Left renal pelvis (tissue), 4 donors: Measurements from ENCODE around the gene RND2. TPM values are rescaled to one million over a fixed set of nuclear protein-coding genes. Genes with fewer than 3 reads are reported as not detected.

Experiments used
- DNase-seq, 4 donors: peaks; one replicate each; pipeline ENCODE4 v3.0.0-alpha.2; 2013; ENCODE audit warnings: low read depth in 4 of 4, low spot score in 3 of 4
- polyA plus RNA-seq, 4 donors: library from polyadenylated mRNA; unstranded; fragments of 120-200 nt; gene quantifications; one replicate each; pipeline ENCODE4 v1.2.1, GENCODE V29; 2013; ENCODE audit not compliant: insufficient read length in 4 of 4

RND2 gene
- polyA plus RNA-seq, 4 donors: 2.2 to 3.7 (median 3.2) TPM

GRCh38 chr17:43069368-43069898 is 44.4 kb downstream of the RND2 start:
- DNase-seq: no peak

DNA sequence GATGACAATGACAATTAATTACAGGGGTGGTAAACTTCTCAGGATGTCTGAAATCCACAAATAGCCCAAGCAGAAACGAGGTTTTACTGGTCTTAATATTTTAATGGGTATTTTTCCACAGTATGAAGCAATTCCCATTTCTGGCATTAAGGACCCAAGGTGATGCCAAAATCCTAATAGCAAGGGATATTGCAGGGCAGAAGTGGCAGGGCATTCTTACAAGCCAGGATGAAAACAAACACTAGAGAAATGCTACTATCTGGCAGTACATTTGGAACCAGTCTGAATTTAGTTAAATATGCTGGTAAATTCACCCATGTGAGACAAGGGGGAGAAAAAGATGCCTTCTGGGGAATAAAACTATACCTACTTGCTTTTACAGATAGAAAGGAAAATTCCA is 45.2 kb downstream of the RND2 start:
- no peak for DNase-seq

DNA sequence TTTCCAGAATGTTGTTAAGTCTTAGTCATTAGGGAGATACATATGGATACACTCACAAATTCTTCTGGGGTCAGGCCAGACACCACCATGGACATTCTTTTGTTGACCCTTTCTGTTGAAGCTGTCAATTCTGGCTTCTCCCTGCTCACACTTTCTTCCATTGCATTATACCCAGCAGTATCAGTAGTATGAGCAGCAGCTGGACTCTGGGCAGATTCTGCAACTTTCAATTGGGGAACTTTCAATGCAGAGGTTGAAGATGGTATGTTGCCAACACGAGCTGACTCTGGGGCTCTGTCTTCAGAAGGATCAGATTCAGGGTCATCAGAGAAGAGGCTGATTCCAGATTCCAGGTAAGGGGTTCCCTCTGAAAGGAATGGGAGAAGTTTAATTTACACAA is 45.8 kb downstream of the RND2 start:
- DNase-seq: no peak

- no peak for DNase-seq
Measured at GRCh38 chr17:43074869-43075268, 49.8 kb downstream of the RND2 start.

GRCh38 chr17:43079641-43080302 is 54.7 kb downstream of the RND2 start:
- DNase-seq: no peak

Other genes starting within 250 kb of the RND2 start
- 10 to 100 TPM in 3 of 4 donors, 1 to 10 TPM in 1; 3.5 to 14.8 (median 12.5) TPM for gene WNK4, start 244.6 kb upstream of the RND2 start, polyA plus RNA-seq
- 100 to 1,000 TPM in 3 of 4 donors, 10 to 100 TPM in 1; 59.1 to 167 (median 159) TPM for gene COA3, start 226.5 kb upstream of the RND2 start, polyA plus RNA-seq
- 1 to 10 TPM; 1.4 to 3.6 (median 2.3) TPM for gene CNTD1, start 226.4 kb upstream of the RND2 start, polyA plus RNA-seq
- gene BECN1, start 200.9 kb upstream of the RND2 start, polyA plus RNA-seq: 10 to 100 TPM; 51.1 to 84.0 (median 68.3) TPM
- gene PSME3, start 191.8 kb upstream of the RND2 start, polyA plus RNA-seq: 100 to 1,000 TPM in 2 of 4 donors, 10 to 100 TPM in 2; 72.1 to 114 (median 103) TPM
- gene AOC2, start 180.7 kb upstream of the RND2 start, polyA plus RNA-seq: 1 to 10 TPM in 3 of 4 donors, under 1 TPM in 1; 0.79 to 1.9 (median 1.5) TPM
- gene AOC3, start 174.0 kb upstream of the RND2 start, polyA plus RNA-seq: 10 to 100 TPM in 1 of 4 donors, 1 to 10 TPM in 3; 4.4 to 13.8 (median 6.6) TPM
- 1 to 10 TPM in 3 of 4 donors, under 1 TPM in 1; 0.52 to 6.1 (median 4.0) TPM for gene G6PC1, start 124.4 kb upstream of the RND2 start, polyA plus RNA-seq
- gene AARSD1, start 60.8 kb upstream of the RND2 start, polyA plus RNA-seq: 10 to 100 TPM; 47.7 to 85.9 (median 54.9) TPM
- 1 to 10 TPM in 3 of 4 donors, under 1 TPM in 1; 1.00 to 3.0 (median 1.9) TPM for gene PTGES3L, start 45.2 kb upstream of the RND2 start, polyA plus RNA-seq
- 10 to 100 TPM in 3 of 4 donors, 1 to 10 TPM in 1; 8.3 to 17.6 (median 15.9) TPM for gene RUNDC1, start 44.7 kb upstream of the RND2 start, polyA plus RNA-seq
- 1,000 to 10,000 TPM; 1,424 to 1,561 (median 1,476) TPM for gene RPL27, start 26.8 kb upstream of the RND2 start, polyA plus RNA-seq
- gene IFI35, start 18.4 kb upstream of the RND2 start, polyA plus RNA-seq: 10 to 100 TPM in 3 of 4 donors, 1 to 10 TPM in 1; 9.1 to 12.9 (median 11.1) TPM
- 100 to 1,000 TPM; 107 to 136 (median 121) TPM for gene VAT1, start 2.8 kb upstream of the RND2 start, polyA plus RNA-seq
- 10 to 100 TPM; 11.0 to 17.2 (median 15.4) TPM for gene BRCA1, start 100.1 kb downstream of the RND2 start, polyA plus RNA-seq
- gene NBR1, start 146.0 kb downstream of the RND2 start, polyA plus RNA-seq: 100 to 1,000 TPM; 111 to 160 (median 120) TPM
- gene TMEM106A, start 186.6 kb downstream of the RND2 start, polyA plus RNA-seq: 10 to 100 TPM in 2 of 4 donors, 1 to 10 TPM in 2; 8.9 to 20.4 (median 13.9) TPM
- gene CCDC200, start 203.4 kb downstream of the RND2 start, polyA plus RNA-seq: 10 to 100 TPM in 2 of 4 donors, 1 to 10 TPM in 2; 4.9 to 22.7 (median 11.0) TPM
- 1 to 10 TPM in 2 of 4 donors, not detected in 2; 1.2 to 1.9 TPM for gene RNU2-1, start 208.7 kb downstream of the RND2 start, polyA plus RNA-seq